ENCODE results near the gene MYOZ3.

Gene MYOZ3

GRCh38 chr5:150638053-150638444 lies 23.0 kb upstream of the MYOZ3 start:
- no peaks in the 10 kb centered on the region for H3K36me3 ChIP-seq (ENCODE audit: control insufficient read depth, insufficient read depth, low read length)
- no peak overlapping the region for H3K4me3 ChIP-seq (ENCODE audit: extremely low read depth, insufficient read depth, low read length, poor library complexity, severe bottlenecking)
- no peaks in the 10 kb centered on the region for H3K9me3 ChIP-seq (ENCODE audit: control insufficient read depth, low read length)
- WGBS, 2 experiments (ENCODE audit: insufficient coverage in 2 of 2), result no CpG with 5 or more reads among the region's 1 CpG
- H3K27ac ChIP-seq (ENCODE audit: low read depth, low read length, severe bottlenecking), result peak overlapping the region; percentile 75
- peaks cover 59% of the 10 kb centered on the region for H3K4me1 ChIP-seq (ENCODE audit: control insufficient read depth, insufficient read depth, low read length, poor library complexity, severe bottlenecking)

GRCh38 chr5:150638488-150639376 lies 22.3 kb upstream of the MYOZ3 start:
- 82 to 94% methylated on average over 3 to 6 of the region's 6 CpGs for WGBS, 2 experiments (ENCODE audit: insufficient coverage in 2 of 2)
- H3K4me3 ChIP-seq (ENCODE audit: extremely low read depth, insufficient read depth, low read length, poor library complexity, severe bottlenecking), result no peak overlapping the region
- no peaks in the 10 kb centered on the region for H3K36me3 ChIP-seq (ENCODE audit: control insufficient read depth, insufficient read depth, low read length)
- peaks cover 60% of the 10 kb centered on the region for H3K4me1 ChIP-seq (ENCODE audit: control insufficient read depth, insufficient read depth, low read length, poor library complexity, severe bottlenecking)
- H3K27ac ChIP-seq (ENCODE audit: low read depth, low read length, severe bottlenecking), result peak overlapping the region; percentile 88
- no peaks in the 10 kb centered on the region for H3K9me3 ChIP-seq (ENCODE audit: control insufficient read depth, low read length)

- 90 to 100% methylated on average over 2 to 3 of the region's 3 CpGs for WGBS, 2 experiments (ENCODE audit: insufficient coverage in 2 of 2)
- H3K9me3 ChIP-seq (ENCODE audit: control insufficient read depth, low read length), result no peaks in the 10 kb centered on the region
- H3K4me1 ChIP-seq (ENCODE audit: control insufficient read depth, insufficient read depth, low read length, poor library complexity, severe bottlenecking), result peaks cover 66% of the 10 kb centered on the region
- no peak overlapping the region for H3K4me3 ChIP-seq (ENCODE audit: extremely low read depth, insufficient read depth, low read length, poor library complexity, severe bottlenecking)
- no peaks in the 10 kb centered on the region for H3K36me3 ChIP-seq (ENCODE audit: control insufficient read depth, insufficient read depth, low read length)
- peak overlapping the region; percentile 88 for H3K27ac ChIP-seq (ENCODE audit: low read depth, low read length, severe bottlenecking)
Observed at GRCh38 chr5:150639377-150639692, 21.7 kb upstream of the MYOZ3 start.

GRCh38 chr5:150639751-150640150 lies 21.3 kb upstream of the MYOZ3 start:
- Histone ChIP-seq H3K4me3 (ENCODE audit: extremely low read depth, insufficient read depth, low read length, poor library complexity, severe bottlenecking) (no peak overlapping the region), H3K36me3 (ENCODE audit: control insufficient read depth, insufficient read depth, low read length) (no peaks in the 10 kb centered on the region), H3K9me3 (ENCODE audit: control insufficient read depth, low read length) (no peaks in the 10 kb centered on the region), H3K27ac (ENCODE audit: low read depth, low read length, severe bottlenecking) (peak overlapping the region; percentile 88), H3K4me1 (ENCODE audit: control insufficient read depth, insufficient read depth, low read length, poor library complexity, severe bottlenecking) (peaks cover 69% of the 10 kb centered on the region)
- WGBS, 2 experiments (ENCODE audit: insufficient coverage in 2 of 2), result 70 to 92% methylated on average over 1 to 2 of the region's 5 CpGs

GRCh38 chr5:150640311-150641005 lies 20.6 kb upstream of the MYOZ3 start, which contains the start of gene SYNPO:
Gene SYNPO (plus strand): TSS chr5:150640660. CDS start chr5:150648276, 7,616 bp downstream.
- peak within 1 kb of the TSS; percentile 88 for H3K27ac ChIP-seq (ENCODE audit: low read depth, low read length, severe bottlenecking)
- H3K36me3 ChIP-seq (ENCODE audit: control insufficient read depth, insufficient read depth, low read length), result no peaks in the 10 kb centered on the region
- 49 to 53% methylated on average over 11 of the region's 14 CpGs for WGBS, 2 experiments (ENCODE audit: insufficient coverage in 2 of 2)
- H3K4me1 ChIP-seq (ENCODE audit: control insufficient read depth, insufficient read depth, low read length, poor library complexity, severe bottlenecking), result peaks cover 76% of the 10 kb centered on the region
- H3K9me3 ChIP-seq (ENCODE audit: control insufficient read depth, low read length), result no peaks in the 10 kb centered on the region
- H3K4me3 ChIP-seq (ENCODE audit: extremely low read depth, insufficient read depth, low read length, poor library complexity, severe bottlenecking), result peak within 1 kb of the TSS; percentile 41

- WGBS, 2 experiments (ENCODE audit: insufficient coverage in 2 of 2), result 51 to 63% methylated on average over 4 to 6 of the region's 9 CpGs
- peaks cover 77% of the 10 kb centered on the region for H3K4me1 ChIP-seq (ENCODE audit: control insufficient read depth, insufficient read depth, low read length, poor library complexity, severe bottlenecking)
- no peaks in the 10 kb centered on the region for H3K9me3 ChIP-seq (ENCODE audit: control insufficient read depth, low read length)
- H3K36me3 ChIP-seq (ENCODE audit: control insufficient read depth, insufficient read depth, low read length), result no peaks in the 10 kb centered on the region
- peak overlapping the region; percentile 88 for H3K27ac ChIP-seq (ENCODE audit: low read depth, low read length, severe bottlenecking)
- peak overlapping the region; percentile 41 for H3K4me3 ChIP-seq (ENCODE audit: extremely low read depth, insufficient read depth, low read length, poor library complexity, severe bottlenecking)
Observed at GRCh38 chr5:150641006-150641570, 20.0 kb upstream of the MYOZ3 start.

- Histone ChIP-seq H3K27ac (ENCODE audit: low read depth, low read length, severe bottlenecking) (peak overlapping the region; percentile 88), H3K4me3 (ENCODE audit: extremely low read depth, insufficient read depth, low read length, poor library complexity, severe bottlenecking) (peak overlapping the region; percentile 41), H3K36me3 (ENCODE audit: control insufficient read depth, insufficient read depth, low read length) (no peaks in the 10 kb centered on the region), H3K4me1 (ENCODE audit: control insufficient read depth, insufficient read depth, low read length, poor library complexity, severe bottlenecking) (peaks cover 69% of the 10 kb centered on the region), H3K9me3 (ENCODE audit: control insufficient read depth, low read length) (no peaks in the 10 kb centered on the region)
- 84 to 100% methylated on average over 2 to 4 of the region's 5 CpGs for WGBS, 2 experiments (ENCODE audit: insufficient coverage in 2 of 2)
Observed at GRCh38 chr5:150641824-150642566, 19.1 kb upstream of the MYOZ3 start.

GRCh38 chr5:150642567-150642927 lies 18.5 kb upstream of the MYOZ3 start:
- 59 to 67% methylated on average over 4 of the region's 5 CpGs for WGBS, 2 experiments (ENCODE audit: insufficient coverage in 2 of 2)
- Histone ChIP-seq H3K4me3 (ENCODE audit: extremely low read depth, insufficient read depth, low read length, poor library complexity, severe bottlenecking) (peak overlapping the region; percentile 2), H3K9me3 (ENCODE audit: control insufficient read depth, low read length) (no peaks in the 10 kb centered on the region), H3K36me3 (ENCODE audit: control insufficient read depth, insufficient read depth, low read length) (peaks cover 4% of the 10 kb centered on the region), H3K4me1 (ENCODE audit: control insufficient read depth, insufficient read depth, low read length, poor library complexity, severe bottlenecking) (peaks cover 69% of the 10 kb centered on the region), H3K27ac (ENCODE audit: low read depth, low read length, severe bottlenecking) (peak overlapping the region; percentile 88)

GRCh38 chr5:150642991-150643710 lies 17.9 kb upstream of the MYOZ3 start:
- Histone ChIP-seq H3K36me3 (ENCODE audit: control insufficient read depth, insufficient read depth, low read length) (peaks cover 8% of the 10 kb centered on the region), H3K9me3 (ENCODE audit: control insufficient read depth, low read length) (no peaks in the 10 kb centered on the region), H3K27ac (ENCODE audit: low read depth, low read length, severe bottlenecking) (peak overlapping the region; percentile 88), H3K4me3 (ENCODE audit: extremely low read depth, insufficient read depth, low read length, poor library complexity, severe bottlenecking) (peak overlapping the region; percentile 2), H3K4me1 (ENCODE audit: control insufficient read depth, insufficient read depth, low read length, poor library complexity, severe bottlenecking) (peaks cover 69% of the 10 kb centered on the region)
- 97 to 99% methylated on average over 4 to 9 of the region's 12 CpGs for WGBS, 2 experiments (ENCODE audit: insufficient coverage in 2 of 2)

- Histone ChIP-seq H3K27ac (ENCODE audit: low read depth, low read length, severe bottlenecking) (peak overlapping the region; percentile 69), H3K4me3 (ENCODE audit: extremely low read depth, insufficient read depth, low read length, poor library complexity, severe bottlenecking) (no peak overlapping the region), H3K4me1 (ENCODE audit: control insufficient read depth, insufficient read depth, low read length, poor library complexity, severe bottlenecking) (peaks cover 61% of the 10 kb centered on the region), H3K9me3 (ENCODE audit: control insufficient read depth, low read length) (no peaks in the 10 kb centered on the region), H3K36me3 (ENCODE audit: control insufficient read depth, insufficient read depth, low read length) (peaks cover 18% of the 10 kb centered on the region)
- 39 to 42% methylated on average over 3 of the region's 5 CpGs for WGBS, 2 experiments (ENCODE audit: insufficient coverage in 2 of 2)
Observed at GRCh38 chr5:150644058-150644457, 17.0 kb upstream of the MYOZ3 start.

All from mesodermal cell (in vitro differentiated cells).